ENCODE measurements around the gene TENT4A.

Gene TENT4A

GRCh38 chr5:6733411-6734242 is 20.4 kb downstream of the TENT4A start:
- Histone ChIP-seq H3K27me3 (ENCODE audit: control insufficient read depth in 1 of 2, insufficient read depth in 1 of 2, low read length in 2 of 2) (no peaks in the 10 kb centered on the region), H2BK5ac (ENCODE audit: low read depth, low read length, poor library complexity, severe bottlenecking) (no peak overlapping the region), H3K4me2 (ENCODE audit: low read length, poor library complexity, severe bottlenecking) (peak overlapping the region; percentile 60), H3K18ac (ENCODE audit: low read depth in 1 of 2, low read length in 2 of 2) (peak overlapping the region; percentile 50 to 74), H2BK15ac (ENCODE audit: low read depth, poor library complexity, severe bottlenecking) (no peak overlapping the region), H3K36me3 (ENCODE audit: control insufficient read depth in 1 of 2, insufficient read depth in 2 of 2, low read depth in 1 of 2, low read length in 2 of 2) (peaks cover 13 to 16% of the 10 kb centered on the region in 2 experiments), H3K27ac (ENCODE audit: low read length, poor library complexity, severe bottlenecking) (peak overlapping the region; percentile 91), H2BK120ac (ENCODE audit: low read depth, low read length) (no peak overlapping the region), H3K4ac (ENCODE audit: low read depth in 1 of 2, low read length in 2 of 2) (peak overlapping the region; percentile 86 to 92), H2AFZ (ENCODE audit: low read depth, low read length) (no peak overlapping the region), H4K91ac (ENCODE audit: low read length) (no peak overlapping the region), H3K9ac (ENCODE audit: low read length) (peak overlapping the region; percentile 85), H3K79me1 (replicated peaks; ENCODE audit: low read length, poor library complexity, severe bottlenecking) (peaks cover 18% of the 10 kb centered on the region), H4K8ac (ENCODE audit: low read length) (peak overlapping the region; percentile 90), H2AK5ac (ENCODE audit: low read length, severe bottlenecking) (no peak overlapping the region), H3K23ac (ENCODE audit: low read length in 2 of 2) (no peak overlapping the region), H3K14ac (ENCODE audit: low read length in 2 of 2) (peak overlapping the region in 1 of 2 experiments; percentile 76), H3K4me1 (ENCODE audit: control insufficient read depth, insufficient read depth, low read depth, low read length) (peaks cover 35% of the 10 kb centered on the region), H3K4me3 (ENCODE audit: insufficient read depth in 1 of 2, low read depth in 1 of 2, low read length in 2 of 2) (peak overlapping the region in 1 of 2 experiments; percentile 68), H3K9me3 (ENCODE audit: control insufficient read depth, low read length) (no peaks in the 10 kb centered on the region), H2BK12ac (ENCODE audit: low read length in 2 of 2) (peak overlapping the region in 1 of 2 experiments; percentile 21)
- DNase-seq = peak; percentile 50
- WGBS = 69% methylated on average over 21 of the region's 21 CpGs

- H3K14ac ChIP-seq (ENCODE audit: low read length in 2 of 2) = no peak overlapping the region
- H2BK5ac ChIP-seq (ENCODE audit: low read depth, low read length, poor library complexity, severe bottlenecking) = no peak overlapping the region
- H3K9ac ChIP-seq (ENCODE audit: low read length) = no peak overlapping the region
- no peaks in the 10 kb centered on the region for H3K27me3 ChIP-seq (ENCODE audit: control insufficient read depth in 1 of 2, insufficient read depth in 1 of 2, low read length in 2 of 2)
- no peaks in the 10 kb centered on the region for H3K9me3 ChIP-seq (ENCODE audit: control insufficient read depth, low read length)
- no peak overlapping the region for H2AFZ ChIP-seq (ENCODE audit: low read depth, low read length)
- no peak overlapping the region for H2BK15ac ChIP-seq (ENCODE audit: low read depth, poor library complexity, severe bottlenecking)
- no peak overlapping the region for H3K27ac ChIP-seq (ENCODE audit: low read length, poor library complexity, severe bottlenecking)
- no peak overlapping the region for H2BK12ac ChIP-seq (ENCODE audit: low read length in 2 of 2)
- H2AK5ac ChIP-seq (ENCODE audit: low read length, severe bottlenecking) = no peak overlapping the region
- DNase-seq = no peak
- H3K79me1 ChIP-seq (replicated peaks; ENCODE audit: low read length, poor library complexity, severe bottlenecking) = peaks cover 20% of the 10 kb centered on the region
- no peak overlapping the region for H3K23ac ChIP-seq (ENCODE audit: low read length in 2 of 2)
- no peak overlapping the region for H3K4me3 ChIP-seq (ENCODE audit: insufficient read depth in 1 of 2, low read depth in 1 of 2, low read length in 2 of 2)
- H3K4me2 ChIP-seq (ENCODE audit: low read length, poor library complexity, severe bottlenecking) = no peak overlapping the region
- H3K36me3 ChIP-seq (ENCODE audit: control insufficient read depth in 1 of 2, insufficient read depth in 2 of 2, low read depth in 1 of 2, low read length in 2 of 2) = peaks cover 15 to 22% of the 10 kb centered on the region in 2 experiments
- no peak overlapping the region for H4K91ac ChIP-seq (ENCODE audit: low read length)
- 86% methylated on average over 8 of the region's 11 CpGs for WGBS
- H3K18ac ChIP-seq (ENCODE audit: low read depth in 1 of 2, low read length in 2 of 2) = peak overlapping the region in 1 of 2 experiments; percentile 35
- peak overlapping the region in 1 of 2 experiments; percentile 6 for H3K4ac ChIP-seq (ENCODE audit: low read depth in 1 of 2, low read length in 2 of 2)
- peaks cover 35% of the 10 kb centered on the region for H3K4me1 ChIP-seq (ENCODE audit: control insufficient read depth, insufficient read depth, low read depth, low read length)
- no peak overlapping the region for H2BK120ac ChIP-seq (ENCODE audit: low read depth, low read length)
- H4K8ac ChIP-seq (ENCODE audit: low read length) = peak overlapping the region; percentile 66
Observed at GRCh38 chr5:6734243-6734700, 21.0 kb downstream of the TENT4A start.

GRCh38 chr5:6734781-6735180 is 21.5 kb downstream of the TENT4A start:
- no peak overlapping the region for H2BK120ac ChIP-seq (ENCODE audit: low read depth, low read length)
- H3K4me1 ChIP-seq (ENCODE audit: control insufficient read depth, insufficient read depth, low read depth, low read length) = peaks cover 33% of the 10 kb centered on the region
- H2AK5ac ChIP-seq (ENCODE audit: low read length, severe bottlenecking) = peak overlapping the region; percentile 17
- H4K91ac ChIP-seq (ENCODE audit: low read length) = peak overlapping the region; percentile 44
- no peak overlapping the region for H3K9ac ChIP-seq (ENCODE audit: low read length)
- no peak overlapping the region for H3K4me2 ChIP-seq (ENCODE audit: low read length, poor library complexity, severe bottlenecking)
- H3K79me1 ChIP-seq (replicated peaks; ENCODE audit: low read length, poor library complexity, severe bottlenecking) = peaks cover 25% of the 10 kb centered on the region
- 96% methylated on average over 5 of the region's 5 CpGs for WGBS
- no peak overlapping the region for H2BK5ac ChIP-seq (ENCODE audit: low read depth, low read length, poor library complexity, severe bottlenecking)
- no peak overlapping the region for H2BK15ac ChIP-seq (ENCODE audit: low read depth, poor library complexity, severe bottlenecking)
- no peak overlapping the region for H3K4ac ChIP-seq (ENCODE audit: low read depth in 1 of 2, low read length in 2 of 2)
- H3K4me3 ChIP-seq (ENCODE audit: insufficient read depth in 1 of 2, low read depth in 1 of 2, low read length in 2 of 2) = no peak overlapping the region
- peak overlapping the region in 1 of 2 experiments; percentile 21 for H3K18ac ChIP-seq (ENCODE audit: low read depth in 1 of 2, low read length in 2 of 2)
- DNase-seq = no peak
- peak overlapping the region in 1 of 2 experiments; percentile 87 for H3K23ac ChIP-seq (ENCODE audit: low read length in 2 of 2)
- peaks cover 20 to 27% of the 10 kb centered on the region in 2 experiments for H3K36me3 ChIP-seq (ENCODE audit: control insufficient read depth in 1 of 2, insufficient read depth in 2 of 2, low read depth in 1 of 2, low read length in 2 of 2)
- no peak overlapping the region for H3K27ac ChIP-seq (ENCODE audit: low read length, poor library complexity, severe bottlenecking)
- no peak overlapping the region for H4K8ac ChIP-seq (ENCODE audit: low read length)
- peak overlapping the region in 1 of 2 experiments; percentile 33 for H2BK12ac ChIP-seq (ENCODE audit: low read length in 2 of 2)
- peak overlapping the region in 1 of 2 experiments; percentile 8 for H3K14ac ChIP-seq (ENCODE audit: low read length in 2 of 2)
- H2AFZ ChIP-seq (ENCODE audit: low read depth, low read length) = no peak overlapping the region
- no peaks in the 10 kb centered on the region for H3K9me3 ChIP-seq (ENCODE audit: control insufficient read depth, low read length)
- H3K27me3 ChIP-seq (ENCODE audit: control insufficient read depth in 1 of 2, insufficient read depth in 1 of 2, low read length in 2 of 2) = no peaks in the 10 kb centered on the region

GRCh38 chr5:6736106-6736505 is 22.9 kb downstream of the TENT4A start:
- DNase-seq = no peak
- Histone ChIP-seq H3K9me3 (ENCODE audit: control insufficient read depth, low read length) (no peaks in the 10 kb centered on the region), H3K4me1 (ENCODE audit: control insufficient read depth, insufficient read depth, low read depth, low read length) (peaks cover 26% of the 10 kb centered on the region), H3K4me2 (ENCODE audit: low read length, poor library complexity, severe bottlenecking) (no peak overlapping the region), H4K8ac (ENCODE audit: low read length) (peak overlapping the region; percentile 4), H2AK5ac (ENCODE audit: low read length, severe bottlenecking) (no peak overlapping the region), H2AFZ (ENCODE audit: low read depth, low read length) (no peak overlapping the region), H3K18ac (ENCODE audit: low read depth in 1 of 2, low read length in 2 of 2) (no peak overlapping the region), H3K4ac (ENCODE audit: low read depth in 1 of 2, low read length in 2 of 2) (no peak overlapping the region), H2BK120ac (ENCODE audit: low read depth, low read length) (no peak overlapping the region), H2BK15ac (ENCODE audit: low read depth, poor library complexity, severe bottlenecking) (no peak overlapping the region), H3K36me3 (ENCODE audit: control insufficient read depth in 1 of 2, insufficient read depth in 2 of 2, low read depth in 1 of 2, low read length in 2 of 2) (peaks cover 27 to 40% of the 10 kb centered on the region in 2 experiments), H3K79me1 (replicated peaks; ENCODE audit: low read length, poor library complexity, severe bottlenecking) (peaks cover 29% of the 10 kb centered on the region), H3K27me3 (ENCODE audit: control insufficient read depth in 1 of 2, insufficient read depth in 1 of 2, low read length in 2 of 2) (no peaks in the 10 kb centered on the region), H3K27ac (ENCODE audit: low read length, poor library complexity, severe bottlenecking) (no peak overlapping the region), H2BK5ac (ENCODE audit: low read depth, low read length, poor library complexity, severe bottlenecking) (no peak overlapping the region), H3K4me3 (ENCODE audit: insufficient read depth in 1 of 2, low read depth in 1 of 2, low read length in 2 of 2) (no peak overlapping the region), H3K23ac (ENCODE audit: low read length in 2 of 2) (no peak overlapping the region), H3K9ac (ENCODE audit: low read length) (no peak overlapping the region), H4K91ac (ENCODE audit: low read length) (no peak overlapping the region), H2BK12ac (ENCODE audit: low read length in 2 of 2) (no peak overlapping the region), H3K14ac (ENCODE audit: low read length in 2 of 2) (no peak overlapping the region)
- 97% methylated on average over 6 of the region's 7 CpGs for WGBS
